ENCODE measurements around the gene FADS3. TPM values are rescaled to one million over a fixed set of nuclear protein-coding genes. Genes with fewer than 3 reads are reported as not detected.

The FADS3 gene
- total and polyA plus RNA-seq, 12 donors, result 54.9 to 217 (median 75.2) TPM

- DNase-seq (no peak), ATAC-seq (no peak)
- intact Hi-C loops (cut with DNase I), result loop anchor here in 1 of 10 donors (5.0 kb wide), 1 partner anchor 34 kb away; no protein-coding TSS in a partner anchor
- 1% methylated on average over 16 of the region's 16 CpGs for WGBS, 2 donors
- Histone ChIP-seq H3K27me3 (peaks cover 0 to 11% (median 0%) of the 10 kb centered on the region in 7 donors), H3K27ac (peak overlapping the region in 9 of 10 donors; percentile 77 to 95 (median 87)), H3K36me3 (peaks cover 0 to 3% (median 0%) of the 10 kb centered on the region in 9 donors), H3K9me3 (no peaks in the 10 kb centered on the region), H3K4me3 (peak overlapping the region; percentile 44 to 86 (median 73)), H3K4me1 (peaks cover 12 to 60% (median 48%) of the 10 kb centered on the region in 9 donors)
- TF ChIP-seq, protein P1, sequence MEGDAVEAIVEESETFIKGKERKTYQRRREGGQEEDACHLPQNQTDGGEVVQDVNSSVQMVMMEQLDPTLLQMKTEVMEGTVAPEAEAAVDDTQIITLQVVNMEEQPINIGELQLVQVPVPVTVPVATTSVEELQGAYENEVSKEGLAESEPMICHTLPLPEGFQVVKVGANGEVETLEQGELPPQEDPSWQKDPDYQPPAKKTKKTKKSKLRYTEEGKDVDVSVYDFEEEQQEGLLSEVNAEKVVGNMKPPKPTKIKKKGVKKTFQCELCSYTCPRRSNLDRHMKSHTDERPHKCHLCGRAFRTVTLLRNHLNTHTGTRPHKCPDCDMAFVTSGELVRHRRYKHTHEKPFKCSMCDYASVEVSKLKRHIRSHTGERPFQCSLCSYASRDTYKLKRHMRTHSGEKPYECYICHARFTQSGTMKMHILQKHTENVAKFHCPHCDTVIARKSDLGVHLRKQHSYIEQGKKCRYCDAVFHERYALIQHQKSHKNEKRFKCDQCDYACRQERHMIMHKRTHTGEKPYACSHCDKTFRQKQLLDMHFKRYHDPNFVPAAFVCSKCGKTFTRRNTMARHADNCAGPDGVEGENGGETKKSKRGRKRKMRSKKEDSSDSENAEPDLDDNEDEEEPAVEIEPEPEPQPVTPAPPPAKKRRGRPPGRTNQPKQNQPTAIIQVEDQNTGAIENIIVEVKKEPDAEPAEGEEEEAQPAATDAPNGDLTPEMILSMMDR (IDR thresholded peaks at IDR 0.05), result no peak
Measured at GRCh38 chr11:61828379-61828628, 63.0 kb downstream of the FADS3 start.

GRCh38 chr11:61827571-61828378, 63.6 kb downstream of the FADS3 start, which contains the start of gene FADS2:
Gene FADS2 (plus strand): TSS chr11:61828300. CDS start chr11:61828391, 91 bp downstream.
- peaks cover 0 to 4% (median 0%) of the 10 kb centered on the region in 9 donors for H3K36me3 ChIP-seq
- intact Hi-C loops (cut with DNase I), result loop anchor here in 2 of 10 donors (2.0 to 5.0 kb wide), 2 partner anchors 35 to 63 kb away; partner anchors contain the start of gene FADS3 (in 1 of the 2)
- peaks cover 0 to 11% (median 0%) of the 10 kb centered on the region in 7 donors for H3K27me3 ChIP-seq
- peak within 1 kb of the TSS; percentile 44 to 86 (median 73) for H3K4me3 ChIP-seq
- TF ChIP-seq, protein P1 (IDR thresholded peaks at IDR 0.05), result peak in 1 of 9 donors; percentile 30
- peaks cover 12 to 57% (median 43%) of the 10 kb centered on the region in 9 donors for H3K4me1 ChIP-seq
- ATAC-seq (peak; percentile 84 to 92 (median 88)), DNase-seq (peak; percentile 93 to 94)
- no peaks in the 10 kb centered on the region for H3K9me3 ChIP-seq
- H3K27ac ChIP-seq, result peak within 1 kb of the TSS; percentile 40 to 95 (median 86)
- 0 to 1% methylated on average over 83 of the region's 83 CpGs for WGBS, 2 donors

DNA sequence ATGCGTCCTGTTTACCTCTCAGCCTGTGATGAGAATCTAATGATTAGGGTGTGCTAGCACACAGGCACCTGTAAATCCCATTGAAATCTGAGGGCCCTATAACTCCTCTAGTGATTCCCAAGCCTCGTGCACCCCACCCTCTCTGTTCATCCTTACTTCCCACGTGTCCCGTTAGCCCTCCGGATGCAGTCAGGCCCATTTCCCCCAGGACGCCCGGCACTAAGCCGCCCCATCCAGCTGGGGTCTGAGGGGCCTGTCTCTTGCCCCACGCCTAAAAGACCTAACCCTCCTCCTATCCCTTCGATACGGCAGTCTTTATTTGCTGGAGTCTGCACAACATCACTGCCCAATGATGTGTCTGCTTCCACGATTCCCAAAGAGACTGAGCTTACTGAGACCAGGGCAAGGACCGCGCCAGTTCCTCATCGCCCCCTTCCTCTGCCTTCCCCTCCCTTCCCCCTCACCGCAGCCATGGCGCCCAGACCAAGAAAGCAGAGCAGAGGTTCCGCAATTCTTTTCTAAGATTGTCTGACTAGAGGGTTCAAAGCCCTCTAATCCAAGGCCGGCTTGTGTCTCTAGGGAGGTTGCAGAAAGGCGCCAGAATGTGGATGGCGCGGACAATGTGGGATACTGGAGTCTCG, 64.3 kb downstream of the FADS3 start:
- peaks cover 0 to 4% (median 0%) of the 10 kb centered on the region in 9 donors for H3K36me3 ChIP-seq
- H3K9me3 ChIP-seq, result no peaks in the 10 kb centered on the region
- H3K4me1 ChIP-seq, result peaks cover 9 to 53% (median 36%) of the 10 kb centered on the region in 9 donors
- intact Hi-C loops (cut with DNase I), result loop anchor here in 2 of 10 donors (2.0 to 5.0 kb wide), 2 partner anchors 35 to 64 kb away; partner anchors contain the start of gene FADS3 (in 1 of the 2)
- no peak for DNase-seq
- peaks cover 0 to 11% (median 0%) of the 10 kb centered on the region in 7 donors for H3K27me3 ChIP-seq
- H3K27ac ChIP-seq, result peak overlapping the region; percentile 40 to 95 (median 86)
- H3K4me3 ChIP-seq, result peak overlapping the region; percentile 44 to 86 (median 73)
- ATAC-seq, result peak in 5 of 8 donors; percentile 1 to 8 (median 4)
- 21% methylated on average over 23 of the region's 23 CpGs for WGBS, 2 donors
- TF ChIP-seq, protein P1 (IDR thresholded peaks at IDR 0.05), result no peak

Small RNAs within 50 kb of the gene (microRNA-seq; reads per million reads assigned to microRNA genes)
- 1.2 to 3.1 reads per million in 2 donors for gene MIR6746

Other genes with a start within 250 kb of the FADS3 start
- 1 to 10 TPM; 1.8 to 5.0 (median 3.4) TPM for gene DAGLA, start 211.2 kb downstream of the FADS3 start, total RNA-seq
- 1 to 10 TPM; 1.5 to 1.7 TPM for gene DAGLA, start 211.2 kb downstream of the FADS3 start, polyA plus RNA-seq
- 1 to 10 TPM in 1 of 10 donors, under 1 TPM in 9; 0.13 to 1.2 (median 0.26) TPM for gene MYRF, start 138.9 kb downstream of the FADS3 start, total RNA-seq
- gene MYRF, start 138.9 kb downstream of the FADS3 start, polyA plus RNA-seq, result under 1 TPM; 0.16 to 0.37 TPM
- gene TMEM258, start 98.9 kb downstream of the FADS3 start, total RNA-seq, result 100 to 1,000 TPM in 9 of 10 donors, 10 to 100 TPM in 1; 98.9 to 142 (median 109) TPM
- gene TMEM258, start 98.9 kb downstream of the FADS3 start, polyA plus RNA-seq, result 100 to 1,000 TPM in 1 of 2 donors, 10 to 100 TPM in 1; 80.7 to 273 TPM
- 1 to 10 TPM; 3.7 to 8.6 (median 6.2) TPM for gene FEN1, start 98.6 kb downstream of the FADS3 start, total RNA-seq
- gene FEN1, start 98.6 kb downstream of the FADS3 start, polyA plus RNA-seq, result 1 to 10 TPM; 2.1 to 8.8 TPM
- gene FADS1, start 74.5 kb downstream of the FADS3 start, total RNA-seq, result 10 to 100 TPM; 16.4 to 37.4 (median 25.4) TPM
- 10 to 100 TPM; 13.8 to 35.2 TPM for gene FADS1, start 74.5 kb downstream of the FADS3 start, polyA plus RNA-seq
- 10 to 100 TPM; 15.1 to 37.0 (median 23.5) TPM for gene FADS2, start 63.2 kb downstream of the FADS3 start, total RNA-seq
- gene FADS2, start 63.2 kb downstream of the FADS3 start, polyA plus RNA-seq, result 10 to 100 TPM; 12.2 to 31.6 TPM
- 10 to 100 TPM in 3 of 10 donors, 1 to 10 TPM in 7; 3.7 to 11.1 (median 6.6) TPM for gene RAB3IL1, start 26.0 kb upstream of the FADS3 start, total RNA-seq
- 1 to 10 TPM; 8.2 to 9.7 TPM for gene RAB3IL1, start 26.0 kb upstream of the FADS3 start, polyA plus RNA-seq
- gene BEST1, start 58.8 kb upstream of the FADS3 start, total RNA-seq, result 1 to 10 TPM in 5 of 10 donors, under 1 TPM in 5; 0.39 to 1.8 (median 1.2) TPM
- 1 to 10 TPM; 3.3 to 4.9 TPM for gene BEST1, start 58.8 kb upstream of the FADS3 start, polyA plus RNA-seq
- gene FTH1, start 76.1 kb upstream of the FADS3 start, total RNA-seq, result 1,000 to 10,000 TPM; 2,008 to 4,360 (median 2,962) TPM
- gene FTH1, start 76.1 kb upstream of the FADS3 start, polyA plus RNA-seq, result 1,000 to 10,000 TPM; 1,346 to 5,199 TPM
- gene INCENP, start 232.5 kb upstream of the FADS3 start, total RNA-seq, result 10 to 100 TPM in 8 of 10 donors, 1 to 10 TPM in 2; 8.2 to 20.0 (median 13.4) TPM
- 1 to 10 TPM; 2.1 to 2.7 TPM for gene INCENP, start 232.5 kb upstream of the FADS3 start, polyA plus RNA-seq